ENCODE results near the gene NUP62CL.

GRCh38 chrX:107167163-107167921 lies 38.9 kb downstream of the NUP62CL start:
- TF ChIP-seq EZH2 (IDR thresholded peaks at IDR 0.05) (no peak), POLR2AphosphoS5 (IDR thresholded peaks at IDR 0.05; ENCODE audit: borderline replicate concordance, low read depth, low read length) (no peak)

All from SK-N-MC (cell line).